ENCODE measurements around the gene PIP5K1A.
A peak's percentile ranks its signal among the peaks of the same experiment; 100 is the strongest.
"Not testable (repeated sequence)": the region's sequence is repeated elsewhere in the genome, so short reads cannot be mapped to it uniquely, and the experiment has no call there.

The PIP5K1A gene

DNA sequence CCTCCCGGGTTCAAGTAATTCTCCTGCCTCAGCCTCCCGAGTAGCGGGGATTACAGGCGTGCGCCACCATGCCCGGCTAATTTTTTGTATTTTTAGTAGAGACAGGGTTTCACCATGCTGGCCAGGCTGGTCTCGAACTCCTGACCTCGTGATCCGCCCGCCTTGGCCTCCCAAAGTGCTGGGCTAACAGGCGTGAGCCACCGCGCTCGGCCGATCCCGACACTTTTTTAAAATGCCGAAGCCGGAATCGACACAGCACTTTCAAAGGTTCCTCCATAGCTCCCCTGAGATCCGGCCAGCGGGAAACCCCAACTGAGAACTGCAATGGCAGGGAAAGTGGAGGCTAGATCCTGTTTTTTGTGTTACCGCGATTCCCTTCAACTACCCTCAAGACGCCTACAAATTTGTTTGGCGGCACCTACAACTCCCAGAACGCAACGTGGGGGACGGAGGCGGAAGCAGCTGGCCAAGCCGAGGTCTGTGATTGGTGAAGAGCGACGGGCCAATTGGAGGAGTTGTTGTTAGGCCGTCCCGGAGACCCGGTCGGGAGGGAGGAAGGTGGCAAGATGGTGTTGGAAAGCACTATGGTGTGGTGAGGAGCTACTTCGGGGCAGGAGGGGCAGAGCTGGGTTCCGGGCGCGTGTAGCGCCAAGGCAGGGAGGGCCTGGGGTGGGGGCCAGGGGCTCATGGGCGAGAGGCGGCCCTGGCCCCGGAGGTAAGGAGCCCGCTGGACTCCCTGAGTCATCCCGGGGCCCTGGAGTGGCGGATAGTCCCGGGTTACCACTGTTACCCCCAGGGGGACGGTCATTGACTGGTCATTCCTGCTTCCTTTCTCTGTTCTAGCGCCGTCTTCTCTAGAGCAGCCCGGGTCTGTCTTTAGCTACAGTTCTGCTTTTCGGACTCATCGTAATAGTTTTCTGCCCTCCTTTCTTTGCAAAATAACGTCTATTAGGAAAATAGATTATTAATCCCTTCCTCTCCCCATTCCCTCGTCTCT is 56.2 kb downstream of the PIP5K1A start, which contains the start of gene PSMD4:
PSMD4 (plus strand) TSS at position 518 of the 997 bp plus-strand sequence; CDS start at position 567, 49 bp downstream.
- peak; percentile 86 for DNase-seq

DNA sequence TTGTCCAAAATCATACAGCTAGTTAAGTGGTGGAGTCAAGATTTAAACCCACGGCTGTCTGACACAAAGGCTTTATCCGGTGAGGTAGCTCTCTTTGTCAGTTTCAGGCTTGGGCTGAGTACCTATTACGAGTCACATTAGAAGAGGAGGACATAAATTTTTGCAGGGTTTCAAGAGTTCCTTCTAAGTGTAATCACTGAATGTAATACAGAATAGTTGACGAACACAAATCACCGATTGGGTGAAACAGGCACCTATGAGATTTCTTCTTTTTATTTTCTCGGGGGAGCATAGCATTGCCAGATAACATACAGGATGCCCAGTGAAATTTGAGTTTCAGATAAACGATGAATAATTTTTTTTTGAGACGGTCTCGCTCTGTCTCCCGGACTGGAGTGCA is 57.0 kb downstream of the PIP5K1A start:
- DNase-seq: no peak

DNA sequence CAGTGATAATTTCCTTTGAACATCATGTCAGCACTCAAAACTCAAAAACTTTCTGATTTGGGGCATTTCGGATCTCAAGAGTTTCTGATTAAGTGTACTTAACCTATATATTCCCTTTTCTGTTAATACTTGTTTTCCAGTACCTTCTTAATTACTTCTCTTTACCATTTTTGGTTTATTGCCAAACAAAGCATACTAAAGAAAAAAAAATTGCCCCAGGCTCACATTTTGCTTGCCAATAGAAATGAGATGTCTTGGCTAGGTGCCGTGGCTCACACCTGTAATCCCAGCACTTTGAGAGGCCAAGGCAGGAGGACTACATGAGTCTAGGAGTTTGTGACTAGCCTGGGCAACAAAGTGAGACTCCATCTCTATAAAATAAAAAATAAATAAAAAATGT is 61.0 kb downstream of the PIP5K1A start:
- no peak for DNase-seq

GRCh38 chr1:151265446-151266236 is 67.3 kb downstream of the PIP5K1A start:
- no peak for DNase-seq

- no peak for DNase-seq
Measured at GRCh38 chr1:151266315-151266714, 68.0 kb downstream of the PIP5K1A start.

GRCh38 chr1:151266821-151267220 is 68.5 kb downstream of the PIP5K1A start:
- DNase-seq: no peak

GRCh38 chr1:151267760-151268159 is 69.4 kb downstream of the PIP5K1A start:
- no peak for DNase-seq

GRCh38 chr1:151273924-151274466 is 75.6 kb downstream of the PIP5K1A start:
- DNase-seq: no peak

GRCh38 chr1:151275341-151275740 is 77.0 kb downstream of the PIP5K1A start:
- not testable (repeated sequence) for DNase-seq

DNA sequence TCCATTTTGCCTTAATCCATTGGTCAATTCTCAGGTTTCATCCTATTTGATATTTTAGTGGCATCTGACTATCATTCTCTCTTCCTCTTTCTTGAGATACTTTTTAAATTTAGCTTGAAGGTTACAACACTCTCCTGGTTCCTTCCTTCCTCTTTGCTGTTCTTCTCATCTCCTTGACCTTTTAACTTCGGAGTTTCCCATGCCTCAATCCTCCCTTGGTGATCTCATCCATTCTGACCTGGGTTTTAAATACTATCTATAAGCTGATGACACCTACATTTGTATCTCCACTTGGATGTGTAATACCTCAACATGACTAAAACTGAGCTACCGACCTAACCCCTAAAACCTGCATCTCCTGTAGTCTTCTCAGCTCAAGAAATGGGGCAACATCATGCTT is 78.9 kb downstream of the PIP5K1A start:
- no peak for DNase-seq

GRCh38 chr1:151281225-151281968 is 83.0 kb downstream of the PIP5K1A start:
- DNase-seq: peak; percentile 97

DNA sequence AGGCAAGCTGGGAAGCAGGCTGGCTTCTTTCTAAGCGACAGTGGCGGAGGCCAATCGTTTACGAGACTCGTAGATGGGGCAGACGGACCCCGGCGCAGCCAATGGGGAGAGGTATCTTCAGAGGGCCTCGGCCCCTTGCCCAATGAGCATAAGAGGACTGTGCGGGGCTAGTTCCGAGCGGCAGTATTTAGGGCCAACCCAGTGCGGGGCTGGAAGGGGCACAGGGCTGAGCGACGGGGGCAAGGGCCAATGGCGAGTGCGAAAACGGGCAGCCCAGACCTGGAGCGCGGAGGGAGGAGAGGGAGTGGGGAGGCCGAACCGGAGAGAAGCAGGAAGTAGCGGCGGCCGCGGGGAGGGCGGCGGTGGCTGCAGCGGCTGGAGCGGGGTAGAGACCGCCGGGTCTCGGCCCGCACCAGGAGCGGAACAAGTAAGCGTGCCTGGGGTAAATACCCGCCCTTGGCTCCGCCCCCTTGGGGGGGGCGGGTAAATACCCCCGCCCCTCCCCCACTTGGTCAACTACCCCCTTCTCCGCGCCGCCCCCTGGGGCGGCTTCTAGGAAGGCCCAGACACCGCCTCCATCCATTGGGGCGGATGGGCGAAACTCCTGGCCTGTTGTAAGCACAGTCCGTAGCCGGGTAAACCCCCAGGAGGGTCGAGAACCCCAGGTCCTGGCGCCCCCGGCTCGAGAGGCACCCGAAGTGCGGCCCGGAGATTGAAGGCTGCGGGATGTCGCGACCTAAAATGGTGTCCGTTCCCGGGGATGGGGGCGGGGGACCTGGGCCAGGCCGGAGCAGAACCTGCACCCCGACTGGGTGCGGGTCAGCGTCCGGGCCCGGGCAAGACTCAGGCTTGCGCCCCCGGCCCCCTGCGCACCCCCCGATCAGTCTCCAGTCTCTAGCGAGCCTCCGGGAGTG is 83.9 kb downstream of the PIP5K1A start, which contains the start of gene ZNF687:
ZNF687 (plus strand) TSS at position 331 of the 914 bp plus-strand sequence. CDS start 3,993 bp downstream, outside the sequence.
- peak; percentile 96 for DNase-seq

GRCh38 chr1:151282883-151283725 is 84.8 kb downstream of the PIP5K1A start:
- DNase-seq: no peak

- no peak for DNase-seq
Measured at GRCh38 chr1:151284013-151284577, 85.7 kb downstream of the PIP5K1A start.

DNA sequence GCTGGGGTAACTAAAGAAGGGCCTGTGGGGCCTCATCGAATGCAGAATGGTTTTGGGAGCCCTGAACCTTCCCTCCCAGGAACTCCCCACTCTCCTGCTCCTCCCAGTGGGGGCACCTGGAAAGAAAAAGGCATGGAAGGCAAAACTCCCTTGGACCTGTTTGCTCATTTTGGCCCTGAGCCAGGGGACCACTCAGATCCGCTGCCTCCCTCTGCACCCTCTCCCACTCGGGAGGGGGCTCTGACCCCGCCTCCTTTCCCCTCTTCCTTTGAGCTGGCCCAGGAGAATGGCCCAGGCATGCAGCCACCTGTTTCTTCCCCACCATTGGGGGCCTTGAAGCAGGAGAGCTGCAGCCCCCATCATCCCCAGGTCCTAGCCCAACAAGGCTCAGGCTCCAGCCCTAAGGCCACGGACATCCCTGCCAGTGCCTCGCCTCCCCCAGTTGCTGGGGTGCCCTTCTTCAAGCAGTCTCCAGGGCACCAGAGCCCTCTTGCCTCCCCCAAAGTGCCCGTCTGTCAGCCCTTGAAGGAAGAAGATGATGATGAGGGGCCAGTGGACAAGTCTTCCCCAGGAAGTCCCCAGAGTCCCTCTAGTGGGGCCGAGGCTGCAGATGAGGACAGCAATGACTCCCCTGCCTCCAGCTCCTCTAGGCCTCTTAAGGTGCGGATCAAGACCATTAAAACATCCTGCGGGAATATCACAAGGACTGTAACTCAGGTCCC is 88.4 kb downstream of the PIP5K1A start:
- DNase-seq: no peak

DNA sequence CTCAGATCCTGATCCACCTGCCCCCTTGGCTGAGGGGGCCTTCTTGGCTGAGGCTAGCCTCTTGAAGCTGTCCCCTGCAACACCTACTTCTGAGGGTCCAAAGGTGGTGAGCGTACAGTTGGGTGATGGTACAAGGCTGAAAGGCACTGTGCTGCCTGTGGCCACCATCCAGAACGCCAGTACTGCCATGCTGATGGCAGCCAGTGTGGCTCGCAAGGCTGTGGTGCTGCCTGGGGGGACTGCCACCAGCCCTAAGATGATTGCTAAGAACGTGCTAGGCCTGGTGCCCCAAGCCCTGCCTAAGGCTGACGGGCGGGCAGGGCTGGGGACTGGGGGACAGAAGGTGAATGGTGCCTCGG is 89.0 kb downstream of the PIP5K1A start:
- DNase-seq: no peak

- DNase-seq: no peak
Measured at GRCh38 chr1:151287767-151288500, 89.6 kb downstream of the PIP5K1A start.

DNA sequence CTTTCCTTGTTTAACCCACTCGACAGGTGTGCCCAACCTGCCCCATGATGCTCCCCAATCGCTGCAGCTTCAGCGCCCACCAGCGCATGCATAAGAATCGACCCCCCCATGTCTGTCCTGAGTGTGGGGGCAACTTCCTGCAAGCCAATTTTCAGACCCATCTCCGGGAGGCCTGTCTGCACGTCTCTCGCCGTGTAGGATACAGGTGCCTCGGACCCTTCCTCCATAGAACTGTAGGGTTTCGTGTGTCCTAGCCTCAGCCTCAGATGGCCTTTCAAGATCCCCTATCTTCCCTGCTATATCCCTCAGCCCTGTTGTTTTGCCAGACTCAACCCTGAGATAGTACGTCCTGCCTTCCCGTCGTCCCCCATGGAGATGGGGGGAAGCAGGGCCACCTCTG is 90.2 kb downstream of the PIP5K1A start:
- no peak for DNase-seq
